Esophagus muscularis mucosa (tissue), 4 donors: ENCODE data around the gene PIK3C2A. TPM values are rescaled to one million over a fixed set of nuclear protein-coding genes. Genes with fewer than 3 reads are reported as not detected.

Source experiments
- DNase-seq: peaks from one replicate; pipeline ENCODE4 v3.0.0-alpha.2; 2017; ENCODE audit errors: extremely low spot score
- H3K27ac ChIP-seq, 4 donors: fragments of 200-600 bp; sonication (generic); replicated peaks in 1 of 4; 1 replicate in 3 of 4; 2 replicates in 1 of 4; pipeline ENCODE4 v1.5.1; 2016 to 2019; ENCODE audit warnings: mild to moderate bottlenecking in 1 of 4
- H3K27me3 ChIP-seq, 4 donors: fragments of 200-600 bp; sonication (generic); one replicate each; pipeline versions ENCODE4 v1.5.1 to v1.6.0; 2016 to 2019
- H3K36me3 ChIP-seq, 4 donors: fragments of 200-600 bp; sonication (generic); one replicate each; pipeline ENCODE4 v1.5.1; 2016 to 2019
- H3K4me1 ChIP-seq, 4 donors: fragments of 200-600 bp; sonication (generic); one replicate each; pipeline ENCODE4 v1.5.1; 2016 to 2019
- H3K4me3 ChIP-seq, 4 donors: fragments of 200-600 bp; sonication (generic); 1 replicate in 2 of 4; 2 replicates in 2 of 4; pipeline ENCODE4 v1.5.1; 2016 to 2019; ENCODE audit warnings: mild to moderate bottlenecking in 4 of 4, moderate library complexity in 1 of 4
- H3K9me3 ChIP-seq, 4 donors: fragments of 200-600 bp; sonication (generic); 1 replicate in 3 of 4; 2 replicates in 1 of 4; pipeline ENCODE4 v1.5.1; 2016 to 2019
- EP300 ChIP-seq: sonication (generic); formaldehyde crosslinking; IDR thresholded peaks from one replicate; pipeline ENCODE4 v1.6.1; 2017; ENCODE audit warnings: antibody characterized with exemption
- POLR2A ChIP-seq: fragments of 450-650 bp; IDR thresholded peaks from one replicate; pipeline ENCODE4 v1.6.1; 2017; ENCODE audit warnings: antibody characterized with exemption, moderate library complexity, mild to moderate bottlenecking, low read depth
- POLR2AphosphoS5 ChIP-seq, 2 donors: sonication (generic); formaldehyde crosslinking; IDR thresholded peaks; one replicate each; pipeline ENCODE4 v1.6.1; 2017; ENCODE audit warnings: antibody characterized with exemption in 2 of 2
- WGBS: methylation state at CpG from one replicate; pipeline ENCODE4 v1.1.5; 2018; 5-methylcytosine and 5-hydroxymethylcytosine counted together
- intact Hi-C: fragments of 100-400 bp; cut with DNase I; formaldehyde crosslinking; loops from one replicate; pipeline ENCODE4 v1.15.1; 2023
- total RNA-seq, 4 donors: library from RNA; depleted of rRNA; stranded (reverse); fragments of >200 nt; gene quantifications; one replicate each; pipeline versions ENCODE4 v1.1.0 to v1.2.1, GENCODE V29; 2016
- TF ChIP-seq, protein P1 (sequence below), 3 experiments: fragments of 200-600 bp in 2 of 3; fragments of 450-650 bp in 1 of 3; sonication (generic) in 2 of 3; IDR thresholded peaks; one replicate each; pipeline ENCODE4 v1.5.1; 2017 to 2019; ENCODE audit warnings: antibody characterized with exemption in 3 of 3, mild to moderate bottlenecking in 2 of 3, moderate library complexity in 1 of 3

Gene PIK3C2A
- total RNA-seq, 4 donors from 2014 or later = 62.1 to 85.3 (median 72.7) TPM

GRCh38 chr11:17184882-17185587 is 22.8 kb downstream of the PIK3C2A start:
- peaks cover 0 to 7% (median 3%) of the 10 kb centered on the region in 4 donors for H3K4me1 ChIP-seq
- TF ChIP-seq POLR2AphosphoS5 (IDR thresholded peaks at IDR 0.05) = no peak
- no peak for TF ChIP-seq EP300
- TF ChIP-seq POLR2A = no peak
- TF ChIP-seq, protein P1, sequence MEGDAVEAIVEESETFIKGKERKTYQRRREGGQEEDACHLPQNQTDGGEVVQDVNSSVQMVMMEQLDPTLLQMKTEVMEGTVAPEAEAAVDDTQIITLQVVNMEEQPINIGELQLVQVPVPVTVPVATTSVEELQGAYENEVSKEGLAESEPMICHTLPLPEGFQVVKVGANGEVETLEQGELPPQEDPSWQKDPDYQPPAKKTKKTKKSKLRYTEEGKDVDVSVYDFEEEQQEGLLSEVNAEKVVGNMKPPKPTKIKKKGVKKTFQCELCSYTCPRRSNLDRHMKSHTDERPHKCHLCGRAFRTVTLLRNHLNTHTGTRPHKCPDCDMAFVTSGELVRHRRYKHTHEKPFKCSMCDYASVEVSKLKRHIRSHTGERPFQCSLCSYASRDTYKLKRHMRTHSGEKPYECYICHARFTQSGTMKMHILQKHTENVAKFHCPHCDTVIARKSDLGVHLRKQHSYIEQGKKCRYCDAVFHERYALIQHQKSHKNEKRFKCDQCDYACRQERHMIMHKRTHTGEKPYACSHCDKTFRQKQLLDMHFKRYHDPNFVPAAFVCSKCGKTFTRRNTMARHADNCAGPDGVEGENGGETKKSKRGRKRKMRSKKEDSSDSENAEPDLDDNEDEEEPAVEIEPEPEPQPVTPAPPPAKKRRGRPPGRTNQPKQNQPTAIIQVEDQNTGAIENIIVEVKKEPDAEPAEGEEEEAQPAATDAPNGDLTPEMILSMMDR (IDR thresholded peaks at IDR 0.05) = no peak
- intact Hi-C loops = no loop called here
- H3K36me3 ChIP-seq = peaks cover 0 to 32% (median 21%) of the 10 kb centered on the region in 4 donors
- DNase-seq = no peak
- H3K9me3 ChIP-seq = no peaks in the 10 kb centered on the region
- WGBS = 67% methylated on average over 2 of the region's 2 CpGs
- no peaks in the 10 kb centered on the region for H3K27me3 ChIP-seq
- H3K4me3 ChIP-seq = no peak overlapping the region
- H3K27ac ChIP-seq = no peak overlapping the region

DNA sequence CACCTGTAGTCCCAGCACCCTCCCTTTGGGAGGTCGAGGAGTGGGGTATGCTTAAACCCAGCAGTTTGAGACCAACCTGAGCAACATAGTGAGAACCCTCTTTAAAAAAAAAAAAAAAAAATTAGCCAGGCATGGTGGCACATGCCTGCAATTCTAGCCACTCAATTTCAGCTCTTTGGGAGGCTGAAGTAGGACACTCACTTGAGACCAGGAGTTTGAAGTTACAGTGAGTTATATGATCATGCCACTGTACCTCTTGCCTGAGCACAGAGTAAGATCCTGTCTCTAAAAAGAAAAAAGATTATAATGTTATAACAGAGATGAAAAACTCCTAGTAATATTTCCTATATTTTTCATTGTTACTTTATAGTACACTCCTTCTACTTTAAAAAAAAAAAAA is 23.9 kb downstream of the PIK3C2A start:
- TF ChIP-seq, protein P1 (IDR thresholded peaks at IDR 0.05) = no peak
- no peak for TF ChIP-seq POLR2A
- no peak for TF ChIP-seq EP300
- no peak for TF ChIP-seq POLR2AphosphoS5 (IDR thresholded peaks at IDR 0.05)
- peaks cover 0 to 29% (median 19%) of the 10 kb centered on the region in 4 donors for H3K36me3 ChIP-seq
- no peak for DNase-seq
- H3K27ac ChIP-seq = no peak overlapping the region
- H3K27me3 ChIP-seq = no peaks in the 10 kb centered on the region
- intact Hi-C loops = no loop called here
- H3K4me1 ChIP-seq = peaks cover 0 to 7% (median 3%) of the 10 kb centered on the region in 4 donors
- WGBS = 91% methylated on average over 1 of the region's 1 CpG
- no peaks in the 10 kb centered on the region for H3K9me3 ChIP-seq
- no peak overlapping the region for H3K4me3 ChIP-seq

GRCh38 chr11:17179970-17180369 is 27.8 kb downstream of the PIK3C2A start:
- WGBS = 97% methylated on average over 3 of the region's 3 CpGs
- H3K27me3 ChIP-seq = no peaks in the 10 kb centered on the region
- intact Hi-C loops = no loop called here
- no peak for DNase-seq
- H3K36me3 ChIP-seq = peaks cover 0 to 22% (median 13%) of the 10 kb centered on the region in 4 donors
- TF ChIP-seq POLR2AphosphoS5 (IDR thresholded peaks at IDR 0.05) = no peak
- no peak for TF ChIP-seq POLR2A
- TF ChIP-seq, protein P1 (IDR thresholded peaks at IDR 0.05) = no peak
- no peak for TF ChIP-seq EP300
- H3K27ac ChIP-seq = no peak overlapping the region
- H3K4me3 ChIP-seq = no peak overlapping the region
- peaks cover 0 to 5% (median 0%) of the 10 kb centered on the region in 4 donors for H3K4me1 ChIP-seq
- no peaks in the 10 kb centered on the region for H3K9me3 ChIP-seq

DNA sequence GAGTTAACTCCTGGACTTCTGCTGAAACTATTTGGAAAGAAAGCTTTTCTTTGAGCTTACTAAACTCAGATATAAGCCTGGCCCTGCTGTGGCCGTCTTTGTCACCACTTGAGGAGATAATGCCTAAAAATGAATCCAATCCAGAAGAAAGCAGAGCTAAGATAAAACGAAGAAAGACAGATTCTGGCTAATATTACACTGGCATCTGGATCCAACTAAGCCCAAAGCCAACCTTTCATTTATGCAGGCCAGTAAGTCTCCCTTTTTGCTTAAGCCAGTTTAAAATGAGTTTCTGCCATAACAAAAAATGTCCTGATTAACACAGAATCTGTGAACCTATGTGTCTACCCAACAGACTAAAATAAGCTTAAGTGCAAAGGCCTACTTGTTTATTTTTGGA is 34.5 kb downstream of the PIK3C2A start:
- Histone ChIP-seq H3K4me3 (no peak overlapping the region), H3K36me3 (peaks cover 3 to 11% (median 7%) of the 10 kb centered on the region in 4 donors), H3K4me1 (peaks cover 14 to 21% (median 19%) of the 10 kb centered on the region in 4 donors), H3K27ac (no peak overlapping the region), H3K27me3 (no peaks in the 10 kb centered on the region), H3K9me3 (no peaks in the 10 kb centered on the region)
- 93% methylated on average over 2 of the region's 2 CpGs for WGBS
- intact Hi-C loops = no loop called here
- DNase-seq = no peak
- TF ChIP-seq, protein P1 (IDR thresholded peaks at IDR 0.05) = no peak
- TF ChIP-seq EP300 = no peak
- TF ChIP-seq POLR2AphosphoS5 (IDR thresholded peaks at IDR 0.05) = no peak
- TF ChIP-seq POLR2A = no peak
